ENCODE results near the gene PROKR1. TPM values are rescaled to one million over a fixed set of nuclear protein-coding genes. Genes with fewer than 3 reads are reported as not detected.

Gene PROKR1
- total and polyA plus RNA-seq, 2 of the 4 experiments (the other 2 are of a cell fraction), result not detected

- H3K4me2 ChIP-seq (ENCODE audit: low read depth, low read length), result no peak overlapping the region
- H3K79me1 ChIP-seq (ENCODE audit: low read depth in 1 of 2, low read length in 2 of 2), result no peaks in the 10 kb centered on the region
- no peak for TF ChIP-seq USF2 (IDR thresholded peaks at IDR 0.05; ENCODE audit: low read depth, low read length)
- H3K27me3 ChIP-seq (ENCODE audit: control insufficient read depth, insufficient read depth, low read length), result peaks cover 30% of the 10 kb centered on the region
- H3K14ac ChIP-seq (replicated peaks; ENCODE audit: low read depth, low read length), result no peak overlapping the region
- H2BK20ac ChIP-seq (ENCODE audit: low read depth, low read length), result no peak overlapping the region
- H3K4me3 ChIP-seq (ENCODE audit: insufficient read depth, low read depth, low read length), result no peak overlapping the region
- no peak overlapping the region for H4K5ac ChIP-seq (ENCODE audit: low read depth, low read length)
- no peaks in the 10 kb centered on the region for H3K9me1 ChIP-seq (ENCODE audit: insufficient read depth, low read length)
- H3K23ac ChIP-seq (ENCODE audit: low read depth, low read length), result no peak overlapping the region
- H3K4me1 ChIP-seq (ENCODE audit: control insufficient read depth, insufficient read depth, low read length), result no peaks in the 10 kb centered on the region
- no peak overlapping the region for H3K9ac ChIP-seq (ENCODE audit: low read depth, low read length)
- H4K91ac ChIP-seq (ENCODE audit: insufficient read depth, low read depth, low read length), result no peak overlapping the region
- no peak overlapping the region for H2BK120ac ChIP-seq (ENCODE audit: low read depth, low read length)
- no peaks in the 10 kb centered on the region for H4K20me1 ChIP-seq (ENCODE audit: insufficient read depth, low read length)
- ChIA-PET CTCF (no interaction called here), POLR2A (ENCODE audit: unreplicated experiment) (no interaction called here)
- no peak overlapping the region for H3K56ac ChIP-seq (ENCODE audit: extremely low read depth, insufficient read depth, low read length)
- WGBS, 2 experiments (ENCODE audit: extremely low coverage in 2 of 2, insufficient read length in 1 of 2), result no CpG with 5 or more reads among the region's 7 CpGs
- DNase-seq (no peak), ATAC-seq (ENCODE audit: low read depth) (no peak)
- no peak overlapping the region for H2BK15ac ChIP-seq (ENCODE audit: low read depth, low read length)
- H3K18ac ChIP-seq (ENCODE audit: low read depth, low read length), result no peak overlapping the region
- dilution Hi-C loops (cut with HindIII; ENCODE audit: low sequenced_read_pairs, unreplicated experiment) (no loop called here), in situ Hi-C loops (cut with MboI; ENCODE audit: low sequenced_read_pairs) (no loop called here), intact Hi-C loops (cut with micrococcal nuclease) (no loop called here)
- BruUV-seq (replicated peaks), result no TSS peak
- H2AK5ac ChIP-seq (ENCODE audit: low read depth, low read length), result no peak overlapping the region
- H3K27ac ChIP-seq (ENCODE audit: insufficient read depth, low read length), result no peak overlapping the region
- H3K4ac ChIP-seq (ENCODE audit: low read depth, low read length), result no peak overlapping the region
- no peak overlapping the region for H2AFZ ChIP-seq (replicated peaks; ENCODE audit: low read length, poor library complexity)
- no peaks in the 10 kb centered on the region for H3K9me3 ChIP-seq (ENCODE audit: control insufficient read depth, insufficient read depth, low read length)
- H4K8ac ChIP-seq (ENCODE audit: low read depth in 2 of 2, low read length in 2 of 2), result no peak overlapping the region
- no peak overlapping the region for H2BK5ac ChIP-seq (ENCODE audit: low read depth, low read length, poor library complexity, severe bottlenecking)
- no peaks in the 10 kb centered on the region for H3K36me3 ChIP-seq (ENCODE audit: control insufficient read depth, insufficient read depth, low read length)
- H2AK9ac ChIP-seq (replicated peaks; ENCODE audit: low read depth, low read length, poor library complexity), result no peak overlapping the region
Measured at GRCh38 chr2:68663371-68664156, 20.2 kb downstream of the PROKR1 start.

Measured in IMR-90 (cell line).